DOHH2 (cell line): ENCODE results near the gene FBXW7.

Experiments used
- H3F3A ChIP-seq: fragments of 200-600 bp; sonication (generic), shearing (Covaris generic); 2 replicates; pipeline ENCODE4 v1.6.0; 2016; ENCODE audit warnings: antibody characterized with exemption, mild to moderate bottlenecking; ENCODE audit not compliant: control insufficient read depth, insufficient read depth
- H3K27ac ChIP-seq: fragments of 200-600 bp; sonication (generic); 2 replicates; pipeline ENCODE4 v1.5.1; 2014; ENCODE audit warnings: low read depth, mild to moderate bottlenecking, low read length, moderate library complexity
- H3K27me3 ChIP-seq: fragments of 200-600 bp; sonication (generic); 2 replicates; pipeline ENCODE4 v1.6.1; 2014; ENCODE audit warnings: mild to moderate bottlenecking, low read length, mixed read lengths; ENCODE audit not compliant: control insufficient read depth
- H3K36me3 ChIP-seq: fragments of 200-600 bp; sonication (generic); 2 replicates; pipeline ENCODE4 v1.6.1; 2014; ENCODE audit warnings: mild to moderate bottlenecking, low read length, moderate library complexity, mixed read lengths; ENCODE audit not compliant: control insufficient read depth
- H3K4me1 ChIP-seq: fragments of 200-600 bp; sonication (generic); 2 replicates; pipeline ENCODE4 v1.6.1; 2014; ENCODE audit warnings: mild to moderate bottlenecking, low read length, mixed read lengths; ENCODE audit not compliant: control insufficient read depth
- H3K4me2 ChIP-seq: fragments of 200-600 bp; sonication (generic); 2 replicates; pipeline ENCODE4 v1.6.0; 2014; ENCODE audit warnings: mild to moderate bottlenecking, low read length, moderate library complexity
- H3K4me3 ChIP-seq: fragments of 200-600 bp; sonication (generic); 2 replicates; pipeline ENCODE4 v1.5.1; 2014; ENCODE audit warnings: mild to moderate bottlenecking, low read length, mixed read lengths
- H3K79me2 ChIP-seq: fragments of 200-600 bp; sonication (generic); 2 replicates; pipeline ENCODE4 v1.6.1; 2014; ENCODE audit warnings: mild to moderate bottlenecking, low read length, mixed read lengths; ENCODE audit not compliant: control insufficient read depth
- H3K9me2 ChIP-seq: fragments of 200-600 bp; sonication (generic); replicated peaks from 2 replicates; pipeline ENCODE4 v1.6.1; 2014; ENCODE audit warnings: mild to moderate bottlenecking, low read length, mixed read lengths; ENCODE audit not compliant: control insufficient read depth
- H3K9me3 ChIP-seq: fragments of 200-600 bp; sonication (generic); 2 replicates; pipeline ENCODE4 v1.6.1; 2014; ENCODE audit warnings: antibody characterized with exemption, low read length, mixed read lengths; ENCODE audit not compliant: control insufficient read depth, insufficient read depth
- H4K20me1 ChIP-seq: fragments of 200-600 bp; sonication (generic); 2 replicates; pipeline ENCODE4 v1.6.0; 2014; ENCODE audit warnings: low read depth, mild to moderate bottlenecking, antibody characterized with exemption, low read length, moderate library complexity; ENCODE audit not compliant: control insufficient read depth, insufficient read depth
- EZH2phosphoT487 ChIP-seq: fragments of 200-600 bp; sonication (generic); IDR thresholded peaks from 2 replicates; pipeline ENCODE4 v1.6.1; 2017; ENCODE audit warnings: borderline replicate concordance, mild to moderate bottlenecking, antibody characterized with exemption, low read length, moderate library complexity, mixed read lengths
- TF ChIP-seq, protein P1 (sequence below): fragments of 200-600 bp; sonication (generic); IDR thresholded peaks from one replicate; pipeline ENCODE4 v1.5.1; 2014; ENCODE audit warnings: antibody characterized with exemption, mild to moderate bottlenecking, low read depth, low read length; ENCODE audit not compliant: poor library complexity, severe bottlenecking

Gene FBXW7

DNA sequence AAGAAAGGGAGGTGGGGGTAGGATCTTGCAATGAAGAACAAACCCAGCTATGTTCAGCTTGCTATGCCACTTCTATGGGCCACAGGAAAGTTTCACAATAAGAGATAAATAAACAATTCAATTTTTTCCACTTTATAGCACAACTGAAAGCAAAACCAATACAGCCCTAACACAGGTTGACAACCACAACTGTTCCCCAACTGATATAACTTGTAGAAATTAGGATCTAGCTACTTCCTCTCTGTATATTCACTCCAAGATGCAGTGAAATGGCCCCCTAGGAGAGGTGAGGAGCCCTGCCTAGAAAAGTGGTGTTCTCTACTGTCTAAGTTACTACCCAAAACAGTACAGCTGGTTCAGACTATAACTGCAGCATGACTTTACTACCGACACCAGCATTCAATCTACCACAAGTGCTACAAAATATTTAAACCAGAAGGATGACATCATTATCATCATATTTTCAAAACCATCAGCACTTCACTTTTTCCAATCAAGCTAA is 77.0 kb downstream of the FBXW7 start:
- H3F3A ChIP-seq = peaks cover 6% of the 10 kb centered on the region; the same call in 1 of the 2 replicates
- no peaks in the 10 kb centered on the region for H3K27me3 ChIP-seq
- H3K27ac ChIP-seq = no peak overlapping the region
- TF ChIP-seq, protein P1, sequence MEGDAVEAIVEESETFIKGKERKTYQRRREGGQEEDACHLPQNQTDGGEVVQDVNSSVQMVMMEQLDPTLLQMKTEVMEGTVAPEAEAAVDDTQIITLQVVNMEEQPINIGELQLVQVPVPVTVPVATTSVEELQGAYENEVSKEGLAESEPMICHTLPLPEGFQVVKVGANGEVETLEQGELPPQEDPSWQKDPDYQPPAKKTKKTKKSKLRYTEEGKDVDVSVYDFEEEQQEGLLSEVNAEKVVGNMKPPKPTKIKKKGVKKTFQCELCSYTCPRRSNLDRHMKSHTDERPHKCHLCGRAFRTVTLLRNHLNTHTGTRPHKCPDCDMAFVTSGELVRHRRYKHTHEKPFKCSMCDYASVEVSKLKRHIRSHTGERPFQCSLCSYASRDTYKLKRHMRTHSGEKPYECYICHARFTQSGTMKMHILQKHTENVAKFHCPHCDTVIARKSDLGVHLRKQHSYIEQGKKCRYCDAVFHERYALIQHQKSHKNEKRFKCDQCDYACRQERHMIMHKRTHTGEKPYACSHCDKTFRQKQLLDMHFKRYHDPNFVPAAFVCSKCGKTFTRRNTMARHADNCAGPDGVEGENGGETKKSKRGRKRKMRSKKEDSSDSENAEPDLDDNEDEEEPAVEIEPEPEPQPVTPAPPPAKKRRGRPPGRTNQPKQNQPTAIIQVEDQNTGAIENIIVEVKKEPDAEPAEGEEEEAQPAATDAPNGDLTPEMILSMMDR = no peak
- TF ChIP-seq EZH2phosphoT487 = no peak
- H3K79me2 ChIP-seq = peaks cover 89% of the 10 kb centered on the region
- no peaks in the 10 kb centered on the region for H3K9me2 ChIP-seq
- peaks cover 56% of the 10 kb centered on the region for H3K4me1 ChIP-seq
- H3K4me2 ChIP-seq = no peak overlapping the region
- H4K20me1 ChIP-seq = peaks cover 26% of the 10 kb centered on the region
- H3K36me3 ChIP-seq = no peaks in the 10 kb centered on the region
- H3K4me3 ChIP-seq = no peak overlapping the region
- no peaks in the 10 kb centered on the region for H3K9me3 ChIP-seq

DNA sequence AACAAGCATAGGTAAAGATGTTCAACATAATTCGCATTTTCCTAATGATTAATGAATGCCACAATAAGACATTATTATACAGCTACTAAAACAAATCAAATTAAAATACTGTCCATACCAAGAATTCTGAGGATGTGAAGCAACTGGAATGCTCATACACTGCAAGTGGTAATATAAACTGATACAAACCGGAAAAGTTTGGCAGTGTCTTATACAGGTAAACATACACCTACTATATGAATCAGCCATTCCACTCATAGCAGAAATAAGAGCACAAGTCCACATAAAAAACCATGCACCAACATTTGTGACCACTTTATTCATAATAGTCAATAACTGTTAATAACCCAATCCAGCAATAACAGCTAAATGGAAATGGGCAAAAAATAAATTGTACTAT is 79.3 kb downstream of the FBXW7 start:
- Histone ChIP-seq H3K79me2 (peaks cover 79% of the 10 kb centered on the region), H3K9me2 (no peaks in the 10 kb centered on the region), H4K20me1 (peaks cover 15% of the 10 kb centered on the region), H3K27ac (no peak overlapping the region), H3K27me3 (no peaks in the 10 kb centered on the region), H3F3A (peaks cover 6% of the 10 kb centered on the region; the same call in 1 of the 2 replicates), H3K9me3 (no peaks in the 10 kb centered on the region), H3K4me3 (no peak overlapping the region), H3K4me2 (no peak overlapping the region), H3K36me3 (no peaks in the 10 kb centered on the region), H3K4me1 (peaks cover 39% of the 10 kb centered on the region)
- TF ChIP-seq, protein P1 = no peak
- no peak for TF ChIP-seq EZH2phosphoT487

DNA sequence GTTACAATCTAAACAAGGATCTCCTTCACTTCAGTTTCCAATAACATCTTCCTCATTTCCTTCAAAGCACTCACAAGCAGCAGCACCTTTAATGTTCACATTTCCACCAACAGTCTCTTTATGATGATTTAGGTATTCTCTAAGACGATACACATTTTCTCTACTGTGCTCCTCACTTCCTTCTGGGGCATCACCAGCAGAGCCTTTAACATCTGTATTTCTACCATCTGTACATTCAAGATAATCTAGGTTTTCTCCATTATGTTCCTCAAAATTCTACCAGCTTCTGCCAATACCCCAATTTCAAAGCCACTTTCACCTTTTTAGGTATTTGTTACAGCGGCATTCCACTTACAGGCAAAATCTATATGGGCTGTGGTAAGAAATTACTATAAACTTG is 80.6 kb downstream of the FBXW7 start:
- Histone ChIP-seq H3K27ac (no peak overlapping the region), H3K9me2 (no peaks in the 10 kb centered on the region), H3K4me1 (peaks cover 33% of the 10 kb centered on the region), H3F3A (peaks cover 6% of the 10 kb centered on the region; the same call in 1 of the 2 replicates), H3K36me3 (no peaks in the 10 kb centered on the region), H4K20me1 (peaks cover 14% of the 10 kb centered on the region), H3K9me3 (no peaks in the 10 kb centered on the region), H3K4me2 (no peak overlapping the region), H3K79me2 (peaks cover 81% of the 10 kb centered on the region), H3K27me3 (no peaks in the 10 kb centered on the region), H3K4me3 (no peak overlapping the region)
- TF ChIP-seq EZH2phosphoT487 = no peak
- TF ChIP-seq, protein P1 = no peak
